Measurements from ENCODE around the gene CD1B.

Gene CD1B

DNA sequence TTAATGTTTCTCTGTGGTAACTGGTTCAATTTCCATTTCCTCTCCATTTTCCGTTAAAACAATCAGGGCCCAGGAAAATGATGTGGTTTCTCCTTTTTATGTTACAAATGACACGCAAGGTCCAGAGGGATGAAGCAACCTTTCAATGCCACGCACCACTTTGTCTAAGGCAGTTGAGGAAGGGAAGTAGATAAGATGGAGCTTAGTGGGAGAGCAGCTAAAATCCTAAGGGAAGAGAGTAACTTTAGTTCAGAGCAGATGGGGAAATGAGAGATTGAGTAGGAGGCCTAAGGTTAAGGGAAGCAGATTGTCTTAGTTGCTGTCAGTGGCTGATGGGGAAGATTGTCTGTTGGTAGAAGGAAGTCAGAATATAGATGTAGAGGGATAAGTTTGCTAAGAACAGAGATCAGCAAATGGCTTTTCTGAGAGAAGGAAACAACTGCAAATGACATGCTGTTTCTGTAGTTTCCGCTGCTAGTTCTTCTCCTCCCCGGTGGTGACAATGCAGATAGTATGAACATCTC, 40.9 kb downstream of the CD1B start:
- TF ChIP-seq, protein P1, sequence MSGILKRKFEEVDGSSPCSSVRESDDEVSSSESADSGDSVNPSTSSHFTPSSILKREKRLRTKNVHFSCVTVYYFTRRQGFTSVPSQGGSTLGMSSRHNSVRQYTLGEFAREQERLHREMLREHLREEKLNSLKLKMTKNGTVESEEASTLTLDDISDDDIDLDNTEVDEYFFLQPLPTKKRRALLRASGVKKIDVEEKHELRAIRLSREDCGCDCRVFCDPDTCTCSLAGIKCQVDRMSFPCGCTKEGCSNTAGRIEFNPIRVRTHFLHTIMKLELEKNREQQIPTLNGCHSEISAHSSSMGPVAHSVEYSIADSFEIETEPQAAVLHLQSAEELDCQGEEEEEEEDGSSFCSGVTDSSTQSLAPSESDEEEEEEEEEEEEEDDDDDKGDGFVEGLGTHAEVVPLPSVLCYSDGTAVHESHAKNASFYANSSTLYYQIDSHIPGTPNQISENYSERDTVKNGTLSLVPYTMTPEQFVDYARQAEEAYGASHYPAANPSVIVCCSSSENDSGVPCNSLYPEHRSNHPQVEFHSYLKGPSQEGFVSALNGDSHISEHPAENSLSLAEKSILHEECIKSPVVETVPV (CRISPR knock-in tag; IDR thresholded peaks at IDR 0.05), result no peak
- no peak for TF ChIP-seq ZNF70 (CRISPR knock-in tag; IDR thresholded peaks at IDR 0.05)
- TF ChIP-seq PPARA (CRISPR knock-in tag; IDR thresholded peaks at IDR 0.05; ENCODE audit: borderline replicate concordance), result no peak
- TF ChIP-seq BACH2 (CRISPR knock-in tag; IDR thresholded peaks at IDR 0.05; ENCODE audit: borderline replicate concordance), result no peak
- TF ChIP-seq, protein P2, sequence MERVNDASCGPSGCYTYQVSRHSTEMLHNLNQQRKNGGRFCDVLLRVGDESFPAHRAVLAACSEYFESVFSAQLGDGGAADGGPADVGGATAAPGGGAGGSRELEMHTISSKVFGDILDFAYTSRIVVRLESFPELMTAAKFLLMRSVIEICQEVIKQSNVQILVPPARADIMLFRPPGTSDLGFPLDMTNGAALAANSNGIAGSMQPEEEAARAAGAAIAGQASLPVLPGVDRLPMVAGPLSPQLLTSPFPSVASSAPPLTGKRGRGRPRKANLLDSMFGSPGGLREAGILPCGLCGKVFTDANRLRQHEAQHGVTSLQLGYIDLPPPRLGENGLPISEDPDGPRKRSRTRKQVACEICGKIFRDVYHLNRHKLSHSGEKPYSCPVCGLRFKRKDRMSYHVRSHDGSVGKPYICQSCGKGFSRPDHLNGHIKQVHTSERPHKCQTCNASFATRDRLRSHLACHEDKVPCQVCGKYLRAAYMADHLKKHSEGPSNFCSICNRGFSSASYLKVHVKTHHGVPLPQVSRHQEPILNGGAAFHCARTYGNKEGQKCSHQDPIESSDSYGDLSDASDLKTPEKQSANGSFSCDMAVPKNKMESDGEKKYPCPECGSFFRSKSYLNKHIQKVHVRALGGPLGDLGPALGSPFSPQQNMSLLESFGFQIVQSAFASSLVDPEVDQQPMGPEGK (CRISPR knock-in tag; IDR thresholded peaks at IDR 0.05; ENCODE audit: borderline replicate concordance), result no peak
- TF ChIP-seq ARNTL (CRISPR knock-in tag; IDR thresholded peaks at IDR 0.05; ENCODE audit: borderline replicate concordance, low read depth), result no peak
- TF ChIP-seq, protein P3, sequence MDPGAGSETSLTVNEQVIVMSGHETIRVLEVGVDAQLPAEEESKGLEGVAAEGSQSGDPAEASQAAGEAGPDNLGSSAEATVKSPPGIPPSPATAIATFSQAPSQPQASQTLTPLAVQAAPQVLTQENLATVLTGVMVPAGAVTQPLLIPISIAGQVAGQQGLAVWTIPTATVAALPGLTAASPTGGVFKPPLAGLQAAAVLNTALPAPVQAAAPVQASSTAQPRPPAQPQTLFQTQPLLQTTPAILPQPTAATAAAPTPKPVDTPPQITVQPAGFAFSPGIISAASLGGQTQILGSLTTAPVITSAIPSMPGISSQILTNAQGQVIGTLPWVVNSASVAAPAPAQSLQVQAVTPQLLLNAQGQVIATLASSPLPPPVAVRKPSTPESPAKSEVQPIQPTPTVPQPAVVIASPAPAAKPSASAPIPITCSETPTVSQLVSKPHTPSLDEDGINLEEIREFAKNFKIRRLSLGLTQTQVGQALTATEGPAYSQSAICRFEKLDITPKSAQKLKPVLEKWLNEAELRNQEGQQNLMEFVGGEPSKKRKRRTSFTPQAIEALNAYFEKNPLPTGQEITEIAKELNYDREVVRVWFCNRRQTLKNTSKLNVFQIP (CRISPR knock-in tag; IDR thresholded peaks at IDR 0.05; ENCODE audit: borderline replicate concordance, low read depth), result no peak
- no peak for TF ChIP-seq TCF4 (CRISPR knock-in tag; IDR thresholded peaks at IDR 0.05; ENCODE audit: borderline replicate concordance)
- no peak for TF ChIP-seq SNAI2 (CRISPR knock-in tag; IDR thresholded peaks at IDR 0.05)
- TF ChIP-seq RARB (CRISPR knock-in tag; IDR thresholded peaks at IDR 0.05), result no peak
- no peak for ATAC-seq

DNA sequence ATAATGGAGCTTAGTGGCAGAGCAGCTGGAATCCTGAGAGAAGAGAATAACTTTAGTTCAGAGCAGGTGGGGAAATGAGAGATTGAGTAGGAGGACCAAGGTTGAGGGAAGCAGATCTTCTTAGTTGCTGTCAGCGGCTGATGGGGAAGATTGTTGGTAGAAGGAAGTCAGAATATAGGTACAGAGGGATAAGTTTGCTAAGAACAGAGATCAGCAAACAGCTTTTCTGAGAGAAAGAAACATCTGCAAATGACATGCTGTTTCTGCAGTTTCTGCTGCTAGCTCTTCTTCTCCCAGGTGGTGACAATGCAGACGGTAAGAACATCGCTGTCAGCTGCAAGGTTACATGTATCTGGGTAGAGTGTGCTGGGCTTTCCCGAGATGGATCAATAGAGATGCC, 41.5 kb downstream of the CD1B start, which contains the start of gene CD1C:
CD1C (plus strand) TSS at position 113 of the 400 bp plus-strand sequence; CDS start at position 255, 142 bp downstream.
- TF ChIP-seq CSDC2 (CRISPR knock-in tag; IDR thresholded peaks at IDR 0.05), result no peak
- TF ChIP-seq ARNTL (CRISPR knock-in tag; IDR thresholded peaks at IDR 0.05; ENCODE audit: borderline replicate concordance, low read depth), result no peak
- TF ChIP-seq GLIS3 (CRISPR knock-in tag; IDR thresholded peaks at IDR 0.05), result no peak
- no peak for TF ChIP-seq ZNF8 (CRISPR knock-in tag; IDR thresholded peaks at IDR 0.05)
- TF ChIP-seq ZFP3 (CRISPR knock-in tag; IDR thresholded peaks at IDR 0.05), result no peak
- TF ChIP-seq ZNF565 (CRISPR knock-in tag; conservative IDR thresholded peaks at IDR 0.05; ENCODE audit: low read depth), result no peak
- no peak for TF ChIP-seq ZFP30 (CRISPR knock-in tag; IDR thresholded peaks at IDR 0.05)
- no peak for TF ChIP-seq ZC3H10 (CRISPR knock-in tag; IDR thresholded peaks at IDR 0.05)
- no peak for TF ChIP-seq RARB (CRISPR knock-in tag; IDR thresholded peaks at IDR 0.05)
- no peak for TF ChIP-seq ZNF70 (CRISPR knock-in tag; IDR thresholded peaks at IDR 0.05)
- TF ChIP-seq TCF4 (CRISPR knock-in tag; IDR thresholded peaks at IDR 0.05; ENCODE audit: borderline replicate concordance), result no peak
- ATAC-seq, result no peak

DNA sequence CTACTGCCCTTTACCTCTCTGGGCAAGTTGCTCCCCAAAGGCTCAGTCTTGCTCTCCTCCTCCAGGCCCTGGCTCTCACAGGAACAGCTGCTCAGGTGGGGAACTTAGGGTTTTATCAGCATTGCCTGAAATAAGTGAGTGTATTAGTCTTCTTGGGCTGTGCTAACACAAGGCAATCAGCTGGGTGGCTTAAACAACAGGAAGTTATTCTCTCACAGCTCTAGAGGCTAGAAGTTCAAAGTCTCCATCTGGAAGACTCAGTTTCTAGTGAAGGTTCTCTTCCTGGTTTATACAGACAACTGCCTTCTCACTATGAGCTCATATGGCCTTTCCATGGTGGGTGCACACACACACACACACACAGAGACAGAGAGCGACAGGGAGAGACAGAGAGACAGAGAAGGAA, 44.4 kb downstream of the CD1B start:
- TF ChIP-seq, protein P3 (CRISPR knock-in tag; IDR thresholded peaks at IDR 0.05; ENCODE audit: borderline replicate concordance, low read depth), result no peak
- TF ChIP-seq TCF4 (CRISPR knock-in tag; IDR thresholded peaks at IDR 0.05; ENCODE audit: borderline replicate concordance) (no peak), TOX (CRISPR knock-in tag; IDR thresholded peaks at IDR 0.05; ENCODE audit: borderline replicate concordance) (no peak), ZFP30 (CRISPR knock-in tag; IDR thresholded peaks at IDR 0.05) (no peak), GLIS3 (CRISPR knock-in tag; IDR thresholded peaks at IDR 0.05) (no peak), ZNF8 (CRISPR knock-in tag; IDR thresholded peaks at IDR 0.05) (no peak), ZFP3 (CRISPR knock-in tag; IDR thresholded peaks at IDR 0.05) (no peak), ZC3H10 (CRISPR knock-in tag; IDR thresholded peaks at IDR 0.05) (no peak), ARNTL (CRISPR knock-in tag; IDR thresholded peaks at IDR 0.05; ENCODE audit: borderline replicate concordance, low read depth) (no peak), ZNF565 (CRISPR knock-in tag; conservative IDR thresholded peaks at IDR 0.05; ENCODE audit: low read depth) (no peak), PPARA (CRISPR knock-in tag; IDR thresholded peaks at IDR 0.05; ENCODE audit: borderline replicate concordance) (no peak), ZNF70 (CRISPR knock-in tag; IDR thresholded peaks at IDR 0.05) (no peak), BACH2 (CRISPR knock-in tag; IDR thresholded peaks at IDR 0.05; ENCODE audit: borderline replicate concordance) (no peak), SNAI2 (CRISPR knock-in tag; IDR thresholded peaks at IDR 0.05) (no peak), ESRRG (CRISPR knock-in tag; IDR thresholded peaks at IDR 0.05) (no peak), CSDC2 (CRISPR knock-in tag; IDR thresholded peaks at IDR 0.05) (no peak)
- TF ChIP-seq, protein P4, sequence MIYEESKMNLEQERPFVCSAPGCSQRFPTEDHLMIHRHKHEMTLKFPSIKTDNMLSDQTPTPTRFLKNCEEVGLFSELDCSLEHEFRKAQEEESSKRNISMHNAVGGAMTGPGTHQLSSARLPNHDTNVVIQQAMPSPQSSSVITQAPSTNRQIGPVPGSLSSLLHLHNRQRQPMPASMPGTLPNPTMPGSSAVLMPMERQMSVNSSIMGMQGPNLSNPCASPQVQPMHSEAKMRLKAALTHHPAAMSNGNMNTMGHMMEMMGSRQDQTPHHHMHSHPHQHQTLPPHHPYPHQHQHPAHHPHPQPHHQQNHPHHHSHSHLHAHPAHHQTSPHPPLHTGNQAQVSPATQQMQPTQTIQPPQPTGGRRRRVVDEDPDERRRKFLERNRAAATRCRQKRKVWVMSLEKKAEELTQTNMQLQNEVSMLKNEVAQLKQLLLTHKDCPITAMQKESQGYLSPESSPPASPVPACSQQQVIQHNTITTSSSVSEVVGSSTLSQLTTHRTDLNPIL (CRISPR knock-in tag; IDR thresholded peaks at IDR 0.05; ENCODE audit: low read depth), result no peak
- TF ChIP-seq, protein P2 (CRISPR knock-in tag; IDR thresholded peaks at IDR 0.05; ENCODE audit: borderline replicate concordance), result no peak
- TF ChIP-seq, protein P5, sequence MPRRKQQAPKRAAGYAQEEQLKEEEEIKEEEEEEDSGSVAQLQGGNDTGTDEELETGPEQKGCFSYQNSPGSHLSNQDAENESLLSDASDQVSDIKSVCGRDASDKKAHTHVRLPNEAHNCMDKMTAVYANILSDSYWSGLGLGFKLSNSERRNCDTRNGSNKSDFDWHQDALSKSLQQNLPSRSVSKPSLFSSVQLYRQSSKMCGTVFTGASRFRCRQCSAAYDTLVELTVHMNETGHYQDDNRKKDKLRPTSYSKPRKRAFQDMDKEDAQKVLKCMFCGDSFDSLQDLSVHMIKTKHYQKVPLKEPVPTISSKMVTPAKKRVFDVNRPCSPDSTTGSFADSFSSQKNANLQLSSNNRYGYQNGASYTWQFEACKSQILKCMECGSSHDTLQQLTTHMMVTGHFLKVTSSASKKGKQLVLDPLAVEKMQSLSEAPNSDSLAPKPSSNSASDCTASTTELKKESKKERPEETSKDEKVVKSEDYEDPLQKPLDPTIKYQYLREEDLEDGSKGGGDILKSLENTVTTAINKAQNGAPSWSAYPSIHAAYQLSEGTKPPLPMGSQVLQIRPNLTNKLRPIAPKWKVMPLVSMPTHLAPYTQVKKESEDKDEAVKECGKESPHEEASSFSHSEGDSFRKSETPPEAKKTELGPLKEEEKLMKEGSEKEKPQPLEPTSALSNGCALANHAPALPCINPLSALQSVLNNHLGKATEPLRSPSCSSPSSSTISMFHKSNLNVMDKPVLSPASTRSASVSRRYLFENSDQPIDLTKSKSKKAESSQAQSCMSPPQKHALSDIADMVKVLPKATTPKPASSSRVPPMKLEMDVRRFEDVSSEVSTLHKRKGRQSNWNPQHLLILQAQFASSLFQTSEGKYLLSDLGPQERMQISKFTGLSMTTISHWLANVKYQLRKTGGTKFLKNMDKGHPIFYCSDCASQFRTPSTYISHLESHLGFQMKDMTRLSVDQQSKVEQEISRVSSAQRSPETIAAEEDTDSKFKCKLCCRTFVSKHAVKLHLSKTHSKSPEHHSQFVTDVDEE (CRISPR knock-in tag; IDR thresholded peaks at IDR 0.05), result no peak
- no peak for ATAC-seq

All from SK-N-SH treated with all-trans-retinoic acid at 6 μM for 48 hours (cell line).